ENCODE data around the gene EHBP1L1.

GRCh38 chr11:65563601-65564000, 12.3 kb upstream of the EHBP1L1 start:
- TF ChIP-seq, protein P1, sequence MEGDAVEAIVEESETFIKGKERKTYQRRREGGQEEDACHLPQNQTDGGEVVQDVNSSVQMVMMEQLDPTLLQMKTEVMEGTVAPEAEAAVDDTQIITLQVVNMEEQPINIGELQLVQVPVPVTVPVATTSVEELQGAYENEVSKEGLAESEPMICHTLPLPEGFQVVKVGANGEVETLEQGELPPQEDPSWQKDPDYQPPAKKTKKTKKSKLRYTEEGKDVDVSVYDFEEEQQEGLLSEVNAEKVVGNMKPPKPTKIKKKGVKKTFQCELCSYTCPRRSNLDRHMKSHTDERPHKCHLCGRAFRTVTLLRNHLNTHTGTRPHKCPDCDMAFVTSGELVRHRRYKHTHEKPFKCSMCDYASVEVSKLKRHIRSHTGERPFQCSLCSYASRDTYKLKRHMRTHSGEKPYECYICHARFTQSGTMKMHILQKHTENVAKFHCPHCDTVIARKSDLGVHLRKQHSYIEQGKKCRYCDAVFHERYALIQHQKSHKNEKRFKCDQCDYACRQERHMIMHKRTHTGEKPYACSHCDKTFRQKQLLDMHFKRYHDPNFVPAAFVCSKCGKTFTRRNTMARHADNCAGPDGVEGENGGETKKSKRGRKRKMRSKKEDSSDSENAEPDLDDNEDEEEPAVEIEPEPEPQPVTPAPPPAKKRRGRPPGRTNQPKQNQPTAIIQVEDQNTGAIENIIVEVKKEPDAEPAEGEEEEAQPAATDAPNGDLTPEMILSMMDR (conservative IDR thresholded peaks at IDR 0.05; ENCODE audit: low read length) = no peak
- no peak for TF ChIP-seq EZH2phosphoT487 (IDR thresholded peaks at IDR 0.05; ENCODE audit: borderline replicate concordance, low read depth, low read length)

All from OCI-LY7 (cell line).